Activated naive CD8-positive, alpha-beta T cell treated with anti-CD3 and anti-CD28 coated beads, Interleukin-2, amount 50 U/mL, for 24 hours (primary cell): ENCODE data around the gene CHCHD2.
"Not testable (repeated sequence)": the region's sequence is repeated elsewhere in the genome, so short reads cannot be mapped to it uniquely, and the experiment has no call there.

Experiments used
- ATAC-seq: fragments of 150-1000 bp; cut with Tn5 transposase; one replicate; pipeline ENCODE4 v1.10.0; 2021
- DNase-seq: peaks from one replicate; pipeline ENCODE4 v3.0.0; 2021
- H3K27ac Mint-ChIP-seq: one replicate; pipeline ENCODE4 v1.8.0; 2021; ENCODE audit warnings: mild to moderate bottlenecking, mixed read lengths
- H3K27me3 Mint-ChIP-seq: one replicate; pipeline ENCODE4 v1.8.0; 2021; ENCODE audit warnings: mixed read lengths
- H3K36me3 Mint-ChIP-seq: one replicate; pipeline ENCODE4 v1.8.0; 2021; ENCODE audit warnings: low read depth, mixed read lengths
- H3K4me1 Mint-ChIP-seq: one replicate; pipeline ENCODE4 v1.8.0; 2021; ENCODE audit warnings: mixed read lengths
- H3K4me3 Mint-ChIP-seq: one replicate; pipeline ENCODE4 v1.8.0; 2021; ENCODE audit warnings: mild to moderate bottlenecking, moderate library complexity, mixed read lengths
- H3K9me3 Mint-ChIP-seq: one replicate; pipeline ENCODE4 v1.8.0; 2021; ENCODE audit warnings: mixed read lengths

Gene CHCHD2

DNA sequence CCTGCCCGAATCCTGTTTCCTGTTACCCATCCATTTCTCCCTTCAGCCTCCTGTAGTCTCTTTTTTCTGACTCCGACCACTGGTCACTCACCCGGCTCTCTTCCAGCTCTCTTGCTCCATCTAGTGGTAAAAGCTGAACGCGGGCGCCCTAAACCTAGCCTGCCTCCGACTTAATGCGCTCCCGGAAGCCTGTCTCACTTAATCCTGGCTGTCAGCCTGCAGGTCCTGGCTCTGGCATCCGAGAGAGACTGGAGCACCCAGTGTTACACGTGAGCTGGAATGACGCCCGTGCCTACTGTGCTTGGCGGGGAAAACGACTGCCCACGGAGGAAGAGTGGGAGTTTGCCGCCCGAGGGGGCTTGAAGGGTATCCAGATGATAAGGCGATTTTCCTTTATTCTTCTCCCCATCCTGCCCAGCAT is 31.9 kb downstream of the CHCHD2 start:
- ATAC-seq: peak; percentile 82
- H3K36me3 Mint-ChIP-seq: peaks cover 35% of the 10 kb centered on the region
- DNase-seq: peak; percentile 67
- H3K9me3 Mint-ChIP-seq: no peaks in the 10 kb centered on the region
- no peak overlapping the region for H3K4me3 Mint-ChIP-seq
- no peaks in the 10 kb centered on the region for H3K4me1 Mint-ChIP-seq
- H3K27me3 Mint-ChIP-seq: no peaks in the 10 kb centered on the region
- no peak overlapping the region for H3K27ac Mint-ChIP-seq

DNA sequence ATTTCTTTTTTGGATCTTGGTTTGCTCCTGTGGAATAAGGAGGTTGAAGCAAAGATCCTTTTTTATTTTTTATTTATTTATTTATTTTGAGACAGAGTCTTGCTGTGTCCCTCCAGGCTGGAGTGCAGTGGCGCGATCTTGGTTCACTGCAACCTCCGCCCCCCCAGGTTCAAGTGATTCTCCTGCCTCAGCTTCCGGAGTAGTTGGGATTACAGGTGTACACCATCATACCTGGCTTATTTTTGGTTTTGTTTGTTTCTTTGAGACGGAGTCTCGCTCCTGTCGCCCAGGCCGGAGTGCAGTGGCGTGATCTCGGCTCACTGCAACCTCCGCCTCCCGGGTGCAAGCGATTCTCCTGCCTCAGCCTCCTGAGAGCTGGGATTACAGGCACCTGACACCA is 39.9 kb downstream of the CHCHD2 start:
- not testable (repeated sequence) for H3K9me3 Mint-ChIP-seq, H3K4me3 Mint-ChIP-seq, H3K27ac Mint-ChIP-seq, DNase-seq, H3K27me3 Mint-ChIP-seq, ATAC-seq
- Mint-ChIP-seq H3K4me1 (peaks cover 32% of the 10 kb centered on the region), H3K36me3 (peaks cover 47% of the 10 kb centered on the region)

- no peaks in the 10 kb centered on the region for H3K9me3 Mint-ChIP-seq
- peaks cover 53% of the 10 kb centered on the region for H3K4me1 Mint-ChIP-seq
- H3K4me3 Mint-ChIP-seq: peak within 1 kb of the TSS; percentile 90
- DNase-seq: peak; percentile 92
- peaks cover 54% of the 10 kb centered on the region for H3K36me3 Mint-ChIP-seq
- H3K27me3 Mint-ChIP-seq: no peaks in the 10 kb centered on the region
- peak within 1 kb of the TSS; percentile 98 for H3K27ac Mint-ChIP-seq
- ATAC-seq: peak; percentile 84
These were observed 42.2 kb downstream of the CHCHD2 start, which contains the start of gene SUMF2 for GRCh38 chr7:56063882-56064625. Gene SUMF2, plus strand, starts transcription at chr7:56064286. Its CDS starts 26 bp downstream, at chr7:56064312.

GRCh38 chr7:56063500-56063881 is 42.8 kb downstream of the CHCHD2 start:
- DNase-seq (no peak), ATAC-seq (no peak)
- H3K4me3 Mint-ChIP-seq: peak overlapping the region; percentile 90
- peaks cover 55% of the 10 kb centered on the region for H3K36me3 Mint-ChIP-seq
- no peaks in the 10 kb centered on the region for H3K27me3 Mint-ChIP-seq
- H3K27ac Mint-ChIP-seq: peak overlapping the region; percentile 98
- peaks cover 57% of the 10 kb centered on the region for H3K4me1 Mint-ChIP-seq
- no peaks in the 10 kb centered on the region for H3K9me3 Mint-ChIP-seq

DNA sequence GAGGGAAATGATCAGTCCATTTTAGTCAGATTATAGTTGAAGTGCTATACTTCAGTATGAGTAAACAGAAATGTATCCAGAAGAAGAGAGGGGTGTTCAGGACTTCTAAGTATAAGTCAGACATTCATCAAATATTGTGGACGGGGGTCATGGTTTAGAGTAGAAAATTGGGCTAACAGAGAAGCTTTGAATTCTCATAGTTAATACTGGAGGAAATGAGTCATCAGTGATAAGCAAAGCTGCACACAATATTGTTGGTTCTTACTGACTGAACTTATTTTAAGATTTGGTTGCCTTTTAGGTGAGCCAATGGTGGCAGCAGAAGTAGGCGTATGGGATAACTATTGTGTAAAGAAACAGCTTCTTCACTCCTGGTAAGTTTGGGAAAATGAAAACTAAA is 43.9 kb downstream of the CHCHD2 start:
- H3K27me3 Mint-ChIP-seq: no peaks in the 10 kb centered on the region
- ATAC-seq: peak; percentile 14
- no peaks in the 10 kb centered on the region for H3K9me3 Mint-ChIP-seq
- DNase-seq: no peak
- H3K4me3 Mint-ChIP-seq: peak overlapping the region; percentile 35
- H3K36me3 Mint-ChIP-seq: peaks cover 63% of the 10 kb centered on the region
- H3K4me1 Mint-ChIP-seq: peaks cover 67% of the 10 kb centered on the region
- peak overlapping the region; percentile 88 for H3K27ac Mint-ChIP-seq

DNA sequence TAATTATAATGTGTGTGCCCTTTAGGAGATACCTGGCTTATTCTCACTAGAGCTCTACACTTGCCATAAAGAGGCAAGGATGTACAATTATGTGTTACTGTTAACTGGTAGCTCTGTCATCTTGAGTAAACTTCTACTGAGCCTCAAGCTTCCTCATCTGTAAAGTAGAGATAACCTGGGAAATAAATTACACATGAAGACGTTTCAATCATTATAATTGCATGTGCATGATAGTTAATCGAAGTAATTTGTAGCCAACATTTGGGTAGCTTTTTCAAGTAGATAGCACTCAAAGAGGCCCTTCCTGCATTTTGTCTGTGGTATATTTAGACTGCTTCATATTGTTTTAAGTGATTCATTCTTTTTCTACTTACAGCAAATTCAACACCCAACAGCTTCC is 52.3 kb downstream of the CHCHD2 start:
- Mint-ChIP-seq H3K4me1 (peaks cover 70% of the 10 kb centered on the region), H3K9me3 (no peaks in the 10 kb centered on the region), H3K27me3 (no peaks in the 10 kb centered on the region), H3K36me3 (peaks cover 70% of the 10 kb centered on the region), H3K4me3 (peak overlapping the region; percentile 99), H3K27ac (peak overlapping the region; percentile 75)
- no peak for DNase-seq
- no peak for ATAC-seq

DNA sequence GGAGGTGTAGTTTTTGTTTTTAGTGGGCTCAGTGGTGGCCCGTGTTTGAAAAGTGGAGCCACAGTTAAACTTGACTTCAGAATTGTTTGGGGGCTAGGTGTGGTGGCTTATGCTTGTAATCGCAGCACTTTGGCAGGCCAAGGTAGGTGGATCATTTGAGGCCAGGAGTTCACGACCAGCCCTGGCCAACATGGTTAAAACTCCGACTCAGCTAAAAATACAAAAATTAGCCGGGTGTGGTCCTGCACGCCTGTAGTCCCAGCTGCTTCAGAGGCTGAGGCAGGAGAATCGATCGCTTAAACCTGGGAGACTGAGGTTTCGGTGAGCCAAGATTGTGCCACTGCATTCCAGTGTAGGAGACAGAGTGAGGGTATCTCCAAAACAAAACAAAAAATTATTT is 52.9 kb downstream of the CHCHD2 start:
- Mint-ChIP-seq H3K4me1 (peaks cover 66% of the 10 kb centered on the region), H3K9me3 (no peaks in the 10 kb centered on the region), H3K27me3 (no peaks in the 10 kb centered on the region), H3K4me3 (peak overlapping the region; percentile 99), H3K27ac (peak overlapping the region; percentile 75), H3K36me3 (peaks cover 65% of the 10 kb centered on the region)
- DNase-seq (no peak), ATAC-seq (no peak)
